K562 (cell line): Measurements from ENCODE around the gene TTL. TPM values are rescaled to one million over a fixed set of nuclear protein-coding genes. Genes with fewer than 3 reads are reported as not detected.
A peak's percentile ranks its signal among the peaks of the same experiment; 100 is the strongest.

Source experiments
- CTBP1 ChIP-seq: fragments of 450-650 bp; IDR thresholded peaks from 2 replicates; pipeline ENCODE4 v1.6.1; 2016; ENCODE audit warnings: borderline replicate concordance
- GABPA ChIP-seq: fragments of 200-800 bp; sonication (Bioruptor generic); conservative IDR thresholded peaks from 2 replicates; pipeline ENCODE4 v1.6.1; 2016; ENCODE audit warnings: low read depth, missing genetic modification characterization, missing compliant biosample characterization
- STAT5A ChIP-seq: IDR thresholded peaks from 2 replicates; pipeline ENCODE4 v1.6.1; 2012; ENCODE audit warnings: low read length, inconsistent platforms, borderline replicate concordance
- XRCC5 ChIP-seq: fragments of 200-400 bp; formaldehyde crosslinking; IDR thresholded peaks from 2 replicates; pipeline ENCODE4 v1.6.1; 2017; ENCODE audit warnings: low read depth, mild to moderate bottlenecking, low read length
- ZNF431 ChIP-seq: sonication (generic); formaldehyde crosslinking; IDR thresholded peaks from 2 replicates; pipeline ENCODE4 v1.8.0; 2022; ENCODE audit warnings: mild to moderate bottlenecking, missing genetic modification reagents
- ZNF830 ChIP-seq: fragments of 250-450 bp; sonication (Bioruptor Pico); IDR thresholded peaks from 2 replicates; pipeline ENCODE4 v1.5.0; 2021; ENCODE audit warnings: mild to moderate bottlenecking
- polyA plus RNA-seq, 8 experiments: library from polyadenylated mRNA; depleted of rRNA in 4 of 8; stranded (reverse) in 5 of 8; unstranded in 3 of 8; fragments of >200 nt; fragmentation: Nextera tagmentation in 2 of 8; fragmentation: Illumina TruSeq in 1 of 8; extraction: Ambion mirVana in 2 of 8; extraction: Trizol in 1 of 8; gene quantifications; 2 replicates each; pipeline versions ENCODE4 v1.2.1 to v1.2.3, GENCODE V29; 2011 to 2014; ENCODE audit warnings: inconsistent platforms in 1 of 8, missing spikeins in 1 of 8
- total RNA-seq, 7 experiments: library from RNA; depleted of rRNA in 6 of 7; stranded (reverse); fragments of >200 nt in 6 of 7; fragmentation: Illumina TruSeq in 2 of 7; extraction: Trizol in 2 of 7; gene quantifications; 2 replicates each; pipeline versions ENCODE4 v1.2.1 to v1.2.3, GENCODE V29; 2011 to 2021; ENCODE audit warnings: low replicate concordance in 1 of 7
- TF ChIP-seq, protein P1 (sequence below), 3 experiments: fragments of 200-800 bp in 1 of 3; fragments of 250-450 bp in 1 of 3; fragments of 450-650 bp in 1 of 3; sonication (Bioruptor Pico) in 1 of 3; sonication (Bioruptor generic) in 1 of 3; formaldehyde crosslinking in 1 of 3; IDR thresholded peaks; 2 replicates each; pipeline versions ENCODE4 v1.6.1 to v1.8.0; 2016 to 2022; ENCODE audit warnings: mild to moderate bottlenecking in 2 of 3, missing genetic modification characterization in 2 of 3, missing compliant biosample characterization in 1 of 3, moderate library complexity in 1 of 3
- TF ChIP-seq, protein P2 (sequence below), 2 experiments: fragments of 450-650 bp; formaldehyde crosslinking in 1 of 2; IDR thresholded peaks; 2 replicates each; pipeline versions ENCODE4 v1.4.0 to v1.6.1; 2014 to 2020; ENCODE audit warnings: mild to moderate bottlenecking in 2 of 2, borderline replicate concordance in 1 of 2, low read depth in 1 of 2
- TF ChIP-seq, protein P3 (sequence below): fragments of 200-800 bp; sonication (Bioruptor generic); IDR thresholded peaks from 2 replicates; pipeline ENCODE4 v1.6.1; 2016; ENCODE audit warnings: missing genetic modification characterization, missing compliant biosample characterization

The TTL gene
- total and polyA plus RNA-seq, 9 of the 15 experiments (the other 6 are each of a cell fraction or from before 2014, with no cell fraction given) = 9.4 to 54.4 (median 34.9) TPM

DNA sequence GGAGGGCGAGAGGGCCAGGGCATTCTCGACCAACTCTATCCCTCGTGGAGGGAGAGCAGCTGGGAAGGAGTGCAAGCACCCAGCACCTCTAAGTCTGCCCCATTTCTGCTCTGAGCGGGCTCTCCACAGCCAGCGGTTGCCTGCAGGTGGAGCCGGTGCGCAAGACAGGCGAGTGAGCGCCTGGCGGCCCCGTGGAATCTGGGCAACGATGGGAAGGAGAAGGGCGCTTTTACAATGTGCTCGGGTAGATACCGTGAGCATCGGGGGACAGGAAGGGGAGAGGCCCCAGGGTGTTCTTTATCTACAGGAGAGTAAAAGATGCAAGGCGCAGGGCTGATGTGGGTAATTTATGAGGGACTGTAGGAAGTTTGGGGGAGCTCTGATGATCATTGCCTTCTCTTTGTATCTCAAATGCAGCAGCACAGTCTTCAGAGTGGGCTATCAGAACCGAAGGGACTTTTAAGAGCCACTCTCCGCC, 867 bp upstream of the TTL start (continued):
- TF ChIP-seq STAT5A (peak; percentile 35; the same call in 1 of the 2 replicates), ZNF431 (CRISPR knock-in tag) (no peak), ZNF830 (CRISPR knock-in tag) (no peak), XRCC5 (peak; percentile 48; the same call in 1 of the 2 replicates), GABPA (tag) (peak; percentile 69), CTBP1 (peak; percentile 89)
- TF ChIP-seq, protein P1, sequence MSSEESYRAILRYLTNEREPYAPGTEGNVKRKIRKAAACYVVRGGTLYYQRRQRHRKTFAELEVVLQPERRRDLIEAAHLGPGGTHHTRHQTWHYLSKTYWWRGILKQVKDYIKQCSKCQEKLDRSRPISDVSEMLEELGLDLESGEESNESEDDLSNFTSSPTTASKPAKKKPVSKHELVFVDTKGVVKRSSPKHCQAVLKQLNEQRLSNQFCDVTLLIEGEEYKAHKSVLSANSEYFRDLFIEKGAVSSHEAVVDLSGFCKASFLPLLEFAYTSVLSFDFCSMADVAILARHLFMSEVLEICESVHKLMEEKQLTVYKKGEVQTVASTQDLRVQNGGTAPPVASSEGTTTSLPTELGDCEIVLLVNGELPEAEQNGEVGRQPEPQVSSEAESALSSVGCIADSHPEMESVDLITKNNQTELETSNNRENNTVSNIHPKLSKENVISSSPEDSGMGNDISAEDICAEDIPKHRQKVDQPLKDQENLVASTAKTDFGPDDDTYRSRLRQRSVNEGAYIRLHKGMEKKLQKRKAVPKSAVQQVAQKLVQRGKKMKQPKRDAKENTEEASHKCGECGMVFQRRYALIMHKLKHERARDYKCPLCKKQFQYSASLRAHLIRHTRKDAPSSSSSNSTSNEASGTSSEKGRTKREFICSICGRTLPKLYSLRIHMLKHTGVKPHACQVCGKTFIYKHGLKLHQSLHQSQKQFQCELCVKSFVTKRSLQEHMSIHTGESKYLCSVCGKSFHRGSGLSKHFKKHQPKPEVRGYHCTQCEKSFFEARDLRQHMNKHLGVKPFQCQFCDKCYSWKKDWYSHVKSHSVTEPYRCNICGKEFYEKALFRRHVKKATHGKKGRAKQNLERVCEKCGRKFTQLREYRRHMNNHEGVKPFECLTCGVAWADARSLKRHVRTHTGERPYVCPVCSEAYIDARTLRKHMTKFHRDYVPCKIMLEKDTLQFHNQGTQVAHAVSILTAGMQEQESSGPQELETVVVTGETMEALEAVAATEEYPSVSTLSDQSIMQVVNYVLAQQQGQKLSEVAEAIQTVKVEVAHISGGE (CRISPR knock-in tag; IDR thresholded peaks at IDR 0.05) = peak in 2 of 3 experiments; percentile 58 to 91; a peak in 4 of 6 replicates
- TF ChIP-seq, protein P2, sequence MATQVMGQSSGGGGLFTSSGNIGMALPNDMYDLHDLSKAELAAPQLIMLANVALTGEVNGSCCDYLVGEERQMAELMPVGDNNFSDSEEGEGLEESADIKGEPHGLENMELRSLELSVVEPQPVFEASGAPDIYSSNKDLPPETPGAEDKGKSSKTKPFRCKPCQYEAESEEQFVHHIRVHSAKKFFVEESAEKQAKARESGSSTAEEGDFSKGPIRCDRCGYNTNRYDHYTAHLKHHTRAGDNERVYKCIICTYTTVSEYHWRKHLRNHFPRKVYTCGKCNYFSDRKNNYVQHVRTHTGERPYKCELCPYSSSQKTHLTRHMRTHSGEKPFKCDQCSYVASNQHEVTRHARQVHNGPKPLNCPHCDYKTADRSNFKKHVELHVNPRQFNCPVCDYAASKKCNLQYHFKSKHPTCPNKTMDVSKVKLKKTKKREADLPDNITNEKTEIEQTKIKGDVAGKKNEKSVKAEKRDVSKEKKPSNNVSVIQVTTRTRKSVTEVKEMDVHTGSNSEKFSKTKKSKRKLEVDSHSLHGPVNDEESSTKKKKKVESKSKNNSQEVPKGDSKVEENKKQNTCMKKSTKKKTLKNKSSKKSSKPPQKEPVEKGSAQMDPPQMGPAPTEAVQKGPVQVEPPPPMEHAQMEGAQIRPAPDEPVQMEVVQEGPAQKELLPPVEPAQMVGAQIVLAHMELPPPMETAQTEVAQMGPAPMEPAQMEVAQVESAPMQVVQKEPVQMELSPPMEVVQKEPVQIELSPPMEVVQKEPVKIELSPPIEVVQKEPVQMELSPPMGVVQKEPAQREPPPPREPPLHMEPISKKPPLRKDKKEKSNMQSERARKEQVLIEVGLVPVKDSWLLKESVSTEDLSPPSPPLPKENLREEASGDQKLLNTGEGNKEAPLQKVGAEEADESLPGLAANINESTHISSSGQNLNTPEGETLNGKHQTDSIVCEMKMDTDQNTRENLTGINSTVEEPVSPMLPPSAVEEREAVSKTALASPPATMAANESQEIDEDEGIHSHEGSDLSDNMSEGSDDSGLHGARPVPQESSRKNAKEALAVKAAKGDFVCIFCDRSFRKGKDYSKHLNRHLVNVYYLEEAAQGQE (IDR thresholded peaks at IDR 0.05; ENCODE audit: borderline replicate concordance) = peak; percentile 80
- TF ChIP-seq, protein P2 (CRISPR knock-in tag; IDR thresholded peaks at IDR 0.05; ENCODE audit: low read depth) = no peak
- TF ChIP-seq, protein P3, sequence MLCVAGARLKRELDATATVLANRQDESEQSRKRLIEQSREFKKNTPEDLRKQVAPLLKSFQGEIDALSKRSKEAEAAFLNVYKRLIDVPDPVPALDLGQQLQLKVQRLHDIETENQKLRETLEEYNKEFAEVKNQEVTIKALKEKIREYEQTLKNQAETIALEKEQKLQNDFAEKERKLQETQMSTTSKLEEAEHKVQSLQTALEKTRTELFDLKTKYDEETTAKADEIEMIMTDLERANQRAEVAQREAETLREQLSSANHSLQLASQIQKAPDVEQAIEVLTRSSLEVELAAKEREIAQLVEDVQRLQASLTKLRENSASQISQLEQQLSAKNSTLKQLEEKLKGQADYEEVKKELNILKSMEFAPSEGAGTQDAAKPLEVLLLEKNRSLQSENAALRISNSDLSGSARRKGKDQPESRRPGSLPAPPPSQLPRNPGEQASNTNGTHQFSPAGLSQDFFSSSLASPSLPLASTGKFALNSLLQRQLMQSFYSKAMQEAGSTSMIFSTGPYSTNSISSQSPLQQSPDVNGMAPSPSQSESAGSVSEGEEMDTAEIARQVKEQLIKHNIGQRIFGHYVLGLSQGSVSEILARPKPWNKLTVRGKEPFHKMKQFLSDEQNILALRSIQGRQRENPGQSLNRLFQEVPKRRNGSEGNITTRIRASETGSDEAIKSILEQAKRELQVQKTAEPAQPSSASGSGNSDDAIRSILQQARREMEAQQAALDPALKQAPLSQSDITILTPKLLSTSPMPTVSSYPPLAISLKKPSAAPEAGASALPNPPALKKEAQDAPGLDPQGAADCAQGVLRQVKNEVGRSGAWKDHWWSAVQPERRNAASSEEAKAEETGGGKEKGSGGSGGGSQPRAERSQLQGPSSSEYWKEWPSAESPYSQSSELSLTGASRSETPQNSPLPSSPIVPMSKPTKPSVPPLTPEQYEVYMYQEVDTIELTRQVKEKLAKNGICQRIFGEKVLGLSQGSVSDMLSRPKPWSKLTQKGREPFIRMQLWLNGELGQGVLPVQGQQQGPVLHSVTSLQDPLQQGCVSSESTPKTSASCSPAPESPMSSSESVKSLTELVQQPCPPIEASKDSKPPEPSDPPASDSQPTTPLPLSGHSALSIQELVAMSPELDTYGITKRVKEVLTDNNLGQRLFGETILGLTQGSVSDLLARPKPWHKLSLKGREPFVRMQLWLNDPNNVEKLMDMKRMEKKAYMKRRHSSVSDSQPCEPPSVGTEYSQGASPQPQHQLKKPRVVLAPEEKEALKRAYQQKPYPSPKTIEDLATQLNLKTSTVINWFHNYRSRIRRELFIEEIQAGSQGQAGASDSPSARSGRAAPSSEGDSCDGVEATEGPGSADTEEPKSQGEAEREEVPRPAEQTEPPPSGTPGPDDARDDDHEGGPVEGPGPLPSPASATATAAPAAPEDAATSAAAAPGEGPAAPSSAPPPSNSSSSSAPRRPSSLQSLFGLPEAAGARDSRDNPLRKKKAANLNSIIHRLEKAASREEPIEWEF (CRISPR knock-in tag) = no peak
